NCI-H1417 treated with DMSO at 0.1 percent for 48 hours (cell line): ENCODE results near the gene GAMT.
A peak's percentile ranks its signal among the peaks of the same experiment; 100 is the strongest.

Experiments
- DNase-seq: peaks from one replicate; lab custom pipeline; 2025; lab: John Stamatoyannopoulos, UW

GAMT gene

DNA sequence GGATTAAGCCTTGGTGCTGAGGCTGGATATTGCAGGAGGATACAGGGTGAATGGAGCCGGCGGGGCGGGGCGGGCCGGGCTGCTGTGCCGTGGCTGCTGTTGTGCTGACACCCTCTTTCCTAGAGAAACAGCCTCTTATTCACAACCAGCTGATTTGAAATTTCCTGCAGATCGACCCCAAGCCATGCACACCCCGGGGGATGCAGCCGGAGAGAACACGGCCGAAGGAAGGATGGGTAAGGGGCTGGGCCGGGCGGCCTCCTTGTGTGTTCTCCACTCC, 17.1 kb upstream of the GAMT start:
- no peak for DNase-seq

- DNase-seq: no peak
These were observed 16.5 kb upstream of the GAMT start for GRCh38 chr19:1417681-1418495.

GRCh38 chr19:1417145-1417544, 15.8 kb upstream of the GAMT start:
- no peak for DNase-seq

- no peak for DNase-seq
These were observed 14.9 kb upstream of the GAMT start for GRCh38 chr19:1416014-1416841.

GRCh38 chr19:1412995-1413800, 11.9 kb upstream of the GAMT start:
- no peak for DNase-seq

GRCh38 chr19:1412323-1412923, 11.1 kb upstream of the GAMT start:
- DNase-seq: no peak

DNA sequence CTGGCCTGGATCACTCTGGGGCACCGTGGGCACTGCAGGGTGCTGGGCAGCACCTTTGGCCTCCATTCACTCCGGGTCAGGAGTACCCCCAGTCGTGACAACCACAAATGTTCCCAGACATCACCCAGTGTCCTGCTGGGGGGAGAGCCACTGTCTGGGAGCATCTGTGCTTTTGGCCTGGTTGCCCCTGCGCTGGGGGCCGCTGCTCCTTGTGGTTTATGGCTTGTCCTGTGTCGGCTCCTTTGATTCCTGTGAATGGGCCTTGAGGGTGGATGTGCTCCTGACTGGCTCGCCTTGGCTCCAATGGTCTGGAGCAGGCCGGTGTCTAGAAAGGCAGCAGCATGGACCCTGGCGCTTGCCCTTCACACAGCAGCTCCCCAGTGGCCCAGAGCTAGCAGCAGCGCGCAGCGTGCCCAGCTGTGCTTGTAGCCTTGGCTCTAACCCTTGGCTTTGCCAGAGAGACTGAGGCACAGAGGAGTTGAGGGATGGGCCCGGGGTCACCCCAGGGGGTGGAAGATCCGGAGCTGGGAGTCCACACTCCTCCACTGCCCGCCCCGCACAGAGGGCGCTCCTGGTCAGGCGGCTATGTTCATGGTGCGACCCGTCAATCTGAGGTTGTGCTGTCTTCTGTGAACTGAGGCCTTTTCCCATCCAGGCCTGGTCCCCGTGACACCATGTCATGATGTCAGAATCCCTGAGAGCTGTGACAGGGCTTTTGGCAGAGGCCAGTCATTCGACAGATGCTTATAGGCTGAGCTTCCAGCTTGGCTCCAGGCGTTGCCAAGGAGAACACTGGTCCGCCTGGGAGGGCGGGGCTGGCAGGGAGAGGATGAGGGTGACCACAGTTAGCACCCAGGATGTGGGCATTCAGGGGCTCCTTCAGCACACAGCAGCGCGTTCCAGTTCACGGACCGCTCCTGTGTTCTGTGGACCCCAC, 10.2 kb upstream of the GAMT start:
- no peak for DNase-seq

- DNase-seq: no peak
These were observed 9.4 kb upstream of the GAMT start for GRCh38 chr19:1410789-1411188.

GRCh38 chr19:1410136-1410786, 8.9 kb upstream of the GAMT start:
- no peak for DNase-seq

GRCh38 chr19:1409204-1410005, 8.1 kb upstream of the GAMT start:
- no peak for DNase-seq

- no peak for DNase-seq
These were observed 7.2 kb upstream of the GAMT start for GRCh38 chr19:1408300-1409203.

- DNase-seq: no peak
These were observed 6.4 kb upstream of the GAMT start, which contains the start of gene DAZAP1 for GRCh38 chr19:1407528-1408299. TSS of gene DAZAP1 (plus strand) at chr19:1407586. CDS start at chr19:1407774, 188 bp downstream.

- DNase-seq: peak; percentile 92
These were observed 5.6 kb upstream of the GAMT start for GRCh38 chr19:1406774-1407527.

- DNase-seq: no peak
These were observed 1.2 kb upstream of the GAMT start for GRCh38 chr19:1402411-1403070.

DNA sequence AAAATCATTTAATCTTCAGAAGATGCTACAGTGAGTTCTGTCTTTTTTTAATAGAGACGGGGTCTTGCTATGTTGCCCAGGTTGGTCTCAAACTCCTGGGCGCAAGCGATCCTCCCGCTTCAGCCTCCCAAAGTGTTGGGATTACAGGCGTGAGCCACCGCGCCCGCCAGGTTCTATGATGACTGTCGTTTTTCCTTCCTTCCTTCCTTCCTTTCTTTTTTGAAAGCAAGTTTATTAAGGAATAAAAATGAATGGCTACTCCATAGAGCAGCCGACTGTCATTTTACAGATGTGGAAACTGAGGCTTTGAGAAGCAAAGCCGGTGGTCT, 511 bp upstream of the GAMT start:
- DNase-seq: no peak

GRCh38 chr19:1400281-1401137, 833 bp downstream of the GAMT start:
- DNase-seq: no peak
